Measurements from ENCODE around the gene BPIFB6. TPM values are rescaled to one million over a fixed set of nuclear protein-coding genes. Genes with fewer than 3 reads are reported as not detected.

BPIFB6 gene
- total and polyA plus RNA-seq, 10 of the 15 experiments (the other 5 are each of a cell fraction or from before 2014, with no cell fraction given), result not detected

DNA sequence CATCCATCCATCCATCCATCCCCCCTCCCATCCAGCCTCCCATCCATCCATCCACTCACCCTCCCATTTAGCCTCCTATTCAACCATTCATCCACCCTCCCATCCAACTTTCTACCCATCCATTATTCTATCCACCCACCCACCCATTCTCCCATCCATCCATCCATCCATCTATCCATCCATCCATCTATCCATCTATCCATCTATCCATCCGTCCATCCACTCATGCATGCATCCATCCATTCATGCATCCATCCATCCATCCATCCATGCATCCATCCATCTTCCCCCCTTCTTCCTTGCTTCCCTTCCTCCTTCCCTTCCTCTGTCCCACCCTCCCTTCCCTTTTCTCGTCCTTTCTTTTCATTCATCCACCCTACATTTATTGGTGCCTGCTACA, 43.2 kb downstream of the BPIFB6 start:
- H3K4me2 ChIP-seq (ENCODE audit: control insufficient read depth, insufficient read depth), result no peak overlapping the region
- peaks cover 0 to 1% of the 10 kb centered on the region in 2 experiments; a peak in 1 of 4 replicates for H3K27me3 ChIP-seq (replicated peaks in 1 of 2; ENCODE audit: control insufficient read depth in 2 of 2, insufficient read depth in 2 of 2, low read length in 1 of 2)
- ATAC-seq (no peak), DNase-seq (ENCODE audit: low read depth, low spot score) (no peak), FAIRE-seq (no peak)
- no peaks in the 10 kb centered on the region for H3K4me1 ChIP-seq (ENCODE audit: control insufficient read depth, insufficient read depth, low read length)
- H3K79me2 ChIP-seq (ENCODE audit: control insufficient read depth, insufficient read depth, low read length), result no peaks in the 10 kb centered on the region
- BruUV-seq (replicated peaks), result no TSS peak
- no peak overlapping the region for H2AFZ ChIP-seq (ENCODE audit: control insufficient read depth, low read depth, low read length)
- no peaks in the 10 kb centered on the region for H3K9me3 ChIP-seq (replicated peaks; ENCODE audit: control insufficient read depth, insufficient read depth, low read length)
- SMC1A ChIA-PET (ENCODE audit: uncharacterized antibody, unreplicated experiment), result no interaction called here
- H3K36me3 ChIP-seq (ENCODE audit: control insufficient read depth in 2 of 2, insufficient read depth in 2 of 2, low read length in 1 of 2), result no peaks in the 10 kb centered on the region
- in situ Hi-C loops (cut with MboI), result no loop called here
- no peak overlapping the region for H3K4me3 ChIP-seq
- no peak overlapping the region for H3K27ac ChIP-seq (ENCODE audit: control insufficient read depth, insufficient read depth)
- WGBS (ENCODE audit: insufficient coverage, insufficient replicate concordance, low lambda C conversion rate, missing lambda C conversion rate), result 0% methylated on average over 2 of the region's 2 CpGs
- H4K20me1 ChIP-seq (ENCODE audit: control insufficient read depth, insufficient read depth), result no peaks in the 10 kb centered on the region
- intact Hi-C loops (cut with micrococcal nuclease; ENCODE audit: unreplicated experiment), result loop anchor here (5.0 kb wide), 1 partner anchor 172 kb away; no protein-coding TSS in a partner anchor
- RAD21 ChIA-PET (ENCODE audit: unreplicated experiment), result no interaction called here
- CTCF ChIA-PET, result interaction anchor here (0.8 to 2.0 kb wide), 3 partner anchors 38 to 173 kb away, joined by 3 to 9 read pairs (median 5); no protein-coding TSS in a partner anchor
- TF ChIP-seq, protein P1, sequence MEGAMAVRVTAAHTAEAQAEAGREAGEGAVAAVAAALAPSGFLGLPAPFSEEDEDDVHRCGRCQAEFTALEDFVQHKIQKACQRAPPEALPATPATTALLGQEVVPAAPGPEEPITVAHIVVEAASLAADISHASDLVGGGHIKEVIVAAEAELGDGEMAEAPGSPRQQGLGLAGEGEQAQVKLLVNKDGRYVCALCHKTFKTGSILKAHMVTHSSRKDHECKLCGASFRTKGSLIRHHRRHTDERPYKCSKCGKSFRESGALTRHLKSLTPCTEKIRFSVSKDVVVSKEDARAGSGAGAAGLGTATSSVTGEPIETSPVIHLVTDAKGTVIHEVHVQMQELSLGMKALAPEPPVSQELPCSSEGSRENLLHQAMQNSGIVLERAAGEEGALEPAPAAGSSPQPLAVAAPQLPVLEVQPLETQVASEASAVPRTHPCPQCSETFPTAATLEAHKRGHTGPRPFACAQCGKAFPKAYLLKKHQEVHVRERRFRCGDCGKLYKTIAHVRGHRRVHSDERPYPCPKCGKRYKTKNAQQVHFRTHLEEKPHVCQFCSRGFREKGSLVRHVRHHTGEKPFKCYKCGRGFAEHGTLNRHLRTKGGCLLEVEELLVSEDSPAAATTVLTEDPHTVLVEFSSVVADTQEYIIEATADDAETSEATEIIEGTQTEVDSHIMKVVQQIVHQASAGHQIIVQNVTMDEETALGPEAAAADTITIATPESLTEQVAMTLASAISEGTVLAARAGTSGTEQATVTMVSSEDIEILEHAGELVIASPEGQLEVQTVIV (IDR thresholded peaks at IDR 0.05; ENCODE audit: borderline replicate concordance, partially characterized antibody), result peak; percentile 14
- TF ChIP-seq, protein P2, sequence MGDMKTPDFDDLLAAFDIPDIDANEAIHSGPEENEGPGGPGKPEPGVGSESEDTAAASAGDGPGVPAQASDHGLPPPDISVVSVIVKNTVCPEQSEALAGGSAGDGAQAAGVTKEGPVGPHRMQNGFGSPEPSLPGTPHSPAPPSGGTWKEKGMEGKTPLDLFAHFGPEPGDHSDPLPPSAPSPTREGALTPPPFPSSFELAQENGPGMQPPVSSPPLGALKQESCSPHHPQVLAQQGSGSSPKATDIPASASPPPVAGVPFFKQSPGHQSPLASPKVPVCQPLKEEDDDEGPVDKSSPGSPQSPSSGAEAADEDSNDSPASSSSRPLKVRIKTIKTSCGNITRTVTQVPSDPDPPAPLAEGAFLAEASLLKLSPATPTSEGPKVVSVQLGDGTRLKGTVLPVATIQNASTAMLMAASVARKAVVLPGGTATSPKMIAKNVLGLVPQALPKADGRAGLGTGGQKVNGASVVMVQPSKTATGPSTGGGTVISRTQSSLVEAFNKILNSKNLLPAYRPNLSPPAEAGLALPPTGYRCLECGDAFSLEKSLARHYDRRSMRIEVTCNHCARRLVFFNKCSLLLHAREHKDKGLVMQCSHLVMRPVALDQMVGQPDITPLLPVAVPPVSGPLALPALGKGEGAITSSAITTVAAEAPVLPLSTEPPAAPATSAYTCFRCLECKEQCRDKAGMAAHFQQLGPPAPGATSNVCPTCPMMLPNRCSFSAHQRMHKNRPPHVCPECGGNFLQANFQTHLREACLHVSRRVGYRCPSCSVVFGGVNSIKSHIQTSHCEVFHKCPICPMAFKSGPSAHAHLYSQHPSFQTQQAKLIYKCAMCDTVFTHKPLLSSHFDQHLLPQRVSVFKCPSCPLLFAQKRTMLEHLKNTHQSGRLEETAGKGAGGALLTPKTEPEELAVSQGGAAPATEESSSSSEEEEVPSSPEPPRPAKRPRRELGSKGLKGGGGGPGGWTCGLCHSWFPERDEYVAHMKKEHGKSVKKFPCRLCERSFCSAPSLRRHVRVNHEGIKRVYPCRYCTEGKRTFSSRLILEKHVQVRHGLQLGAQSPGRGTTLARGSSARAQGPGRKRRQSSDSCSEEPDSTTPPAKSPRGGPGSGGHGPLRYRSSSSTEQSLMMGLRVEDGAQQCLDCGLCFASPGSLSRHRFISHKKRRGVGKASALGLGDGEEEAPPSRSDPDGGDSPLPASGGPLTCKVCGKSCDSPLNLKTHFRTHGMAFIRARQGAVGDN (IDR thresholded peaks at IDR 0.05), result no peak
- no peak for TF ChIP-seq NFXL1 (IDR thresholded peaks at IDR 0.05; ENCODE audit: borderline replicate concordance)
- TF ChIP-seq BRCA1 (IDR thresholded peaks at IDR 0.05; ENCODE audit: low read depth, low read length), result no peak
- H3K9ac ChIP-seq (ENCODE audit: control insufficient read depth, insufficient read depth, low read length), result no peak overlapping the region
- POLR2A ChIA-PET, result no interaction called here

Measured in GM12878 (cell line).